Measurements from ENCODE around the gene LRRFIP1.
A peak's percentile ranks its signal among the peaks of the same experiment; 100 is the strongest.

DNA sequence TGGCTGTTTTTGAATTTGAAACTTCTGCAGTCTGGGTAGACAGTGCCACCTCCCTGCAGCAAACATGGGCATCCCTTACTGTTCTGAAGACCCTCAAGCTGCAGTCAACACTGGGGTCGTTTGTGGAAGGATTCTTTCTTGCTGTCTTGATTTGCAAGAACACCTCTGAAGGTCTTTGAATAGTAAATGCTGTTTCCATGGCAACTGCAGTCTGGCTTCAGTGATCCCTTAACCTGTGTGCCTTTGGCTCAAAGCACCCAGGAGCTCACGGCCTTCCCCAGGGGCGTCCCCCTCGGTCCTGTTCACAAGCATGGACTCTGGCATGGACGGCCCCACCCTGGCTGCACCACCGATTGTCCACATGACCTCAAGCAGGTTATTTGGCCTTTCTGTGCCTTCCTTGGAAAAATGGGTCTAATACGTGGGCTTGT lies 38.3 kb downstream of the LRRFIP1 start:
- TF ChIP-seq, protein P1, sequence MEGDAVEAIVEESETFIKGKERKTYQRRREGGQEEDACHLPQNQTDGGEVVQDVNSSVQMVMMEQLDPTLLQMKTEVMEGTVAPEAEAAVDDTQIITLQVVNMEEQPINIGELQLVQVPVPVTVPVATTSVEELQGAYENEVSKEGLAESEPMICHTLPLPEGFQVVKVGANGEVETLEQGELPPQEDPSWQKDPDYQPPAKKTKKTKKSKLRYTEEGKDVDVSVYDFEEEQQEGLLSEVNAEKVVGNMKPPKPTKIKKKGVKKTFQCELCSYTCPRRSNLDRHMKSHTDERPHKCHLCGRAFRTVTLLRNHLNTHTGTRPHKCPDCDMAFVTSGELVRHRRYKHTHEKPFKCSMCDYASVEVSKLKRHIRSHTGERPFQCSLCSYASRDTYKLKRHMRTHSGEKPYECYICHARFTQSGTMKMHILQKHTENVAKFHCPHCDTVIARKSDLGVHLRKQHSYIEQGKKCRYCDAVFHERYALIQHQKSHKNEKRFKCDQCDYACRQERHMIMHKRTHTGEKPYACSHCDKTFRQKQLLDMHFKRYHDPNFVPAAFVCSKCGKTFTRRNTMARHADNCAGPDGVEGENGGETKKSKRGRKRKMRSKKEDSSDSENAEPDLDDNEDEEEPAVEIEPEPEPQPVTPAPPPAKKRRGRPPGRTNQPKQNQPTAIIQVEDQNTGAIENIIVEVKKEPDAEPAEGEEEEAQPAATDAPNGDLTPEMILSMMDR (IDR thresholded peaks at IDR 0.05): peak; percentile 21 to 35 (median 29)
- TF ChIP-seq POLR2A (IDR thresholded peaks at IDR 0.05; ENCODE audit: low read depth): no peak
- no peak for TF ChIP-seq EP300 (IDR thresholded peaks at IDR 0.05)
- TF ChIP-seq POLR2AphosphoS5 (IDR thresholded peaks at IDR 0.05): no peak

Data from esophagus muscularis mucosa (tissue), 4 donors.